Measurements from ENCODE around the gene DBNDD1. TPM values are rescaled to one million over a fixed set of nuclear protein-coding genes. Genes with fewer than 3 reads are reported as not detected.

Gene DBNDD1
- total and polyA plus RNA-seq, 2 donors (not counting 3 experiments of a cell fraction or from before 2014, with no cell fraction given) = 28.2 to 45.7 TPM

- no peaks in the 10 kb centered on the region for H3K36me3 ChIP-seq (ENCODE audit: control insufficient read depth in 2 of 2, extremely low read depth in 1 of 2, insufficient read depth in 2 of 2, low read length in 2 of 2)
- CTCF ChIA-PET = interaction anchor here (0.9 to 1.5 kb wide), 4 partner anchors 13 to 44 kb away, joined by 3 to 5 read pairs (median 4); no protein-coding TSS in a partner anchor
- peaks cover 8% of the 10 kb centered on the region for H3K79me2 ChIP-seq (ENCODE audit: control insufficient read depth, insufficient read depth, low read length)
- H3K27me3 ChIP-seq (ENCODE audit: control insufficient read depth in 2 of 2, insufficient read depth in 2 of 2, low read length in 2 of 2) = no peaks in the 10 kb centered on the region
- H3K9ac ChIP-seq (replicated peaks; ENCODE audit: extremely low read depth, insufficient read depth, low read length) = no peak overlapping the region
- intact Hi-C loops (cut with micrococcal nuclease) (loop anchor here (2.0 kb wide), 1 partner anchor 69 kb away; the partner anchor contains the start of gene DEF8), dilution Hi-C loops (cut with MboI; ENCODE audit: extremely low pct_ligation_motif_present, low sequenced_read_pairs) (no loop called here)
- peak overlapping the region; percentile 46 to 81 (median 66) for H3K4me3 ChIP-seq (replicated peaks in 1 of 3; ENCODE audit: insufficient read depth in 1 of 3, low read depth in 1 of 3, low read length in 3 of 3)
- TF ChIP-seq FOS (IDR thresholded peaks at IDR 0.05; ENCODE audit: borderline replicate concordance, insufficient read depth, low read length) (no peak), GATA2 (IDR thresholded peaks at IDR 0.05; ENCODE audit: insufficient read depth, insufficient read length, low read depth, low read length) (no peak), POLR2A (IDR thresholded peaks at IDR 0.05; ENCODE audit: low read depth, low read length) (no peak), MYC (IDR thresholded peaks at IDR 0.05; ENCODE audit: low read depth, low read length) (no peak), EZH2 (IDR thresholded peaks at IDR 0.05; ENCODE audit: borderline replicate concordance, low read depth, low read length, severe bottlenecking) (no peak)
- TF ChIP-seq, protein P1, sequence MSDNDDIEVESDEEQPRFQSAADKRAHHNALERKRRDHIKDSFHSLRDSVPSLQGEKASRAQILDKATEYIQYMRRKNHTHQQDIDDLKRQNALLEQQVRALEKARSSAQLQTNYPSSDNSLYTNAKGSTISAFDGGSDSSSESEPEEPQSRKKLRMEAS (IDR thresholded peaks at IDR 0.05; ENCODE audit: insufficient read depth, insufficient read length) = no peak
- FAIRE-seq (no peak), DNase-seq (ENCODE audit: low read depth, low spot score) (no peak)
- no peak overlapping the region for H3K27ac ChIP-seq (ENCODE audit: insufficient read depth, low read depth, low read length)
- POLR2A ChIA-PET = interaction anchor here (0.7 kb wide), 1 partner anchor 46 kb away, joined by 3 read pairs; no protein-coding TSS in a partner anchor
- H3K9me3 ChIP-seq (replicated peaks; ENCODE audit: control insufficient read depth, insufficient read depth, low read length) = no peaks in the 10 kb centered on the region
- BruUV-seq (replicated peaks) = no TSS peak
- H2AFZ ChIP-seq (ENCODE audit: low read depth, low read length) = no peak overlapping the region
- peak overlapping the region; percentile 10 for H3K4me2 ChIP-seq (ENCODE audit: insufficient read depth, low read length)
- no peaks in the 10 kb centered on the region for H3K9me1 ChIP-seq (replicated peaks; ENCODE audit: control insufficient read depth, extremely low read depth, insufficient read depth, low read length)
- H4K20me1 ChIP-seq (replicated peaks; ENCODE audit: control insufficient read depth, extremely low read depth, insufficient read depth, low read length) = no peaks in the 10 kb centered on the region
- peaks cover 37% of the 10 kb centered on the region for H3K4me1 ChIP-seq (ENCODE audit: control insufficient read depth, extremely low read depth, insufficient read depth, low read length)
Measured at GRCh38 chr16:90018297-90018651, 982 bp downstream of the DBNDD1 start.

DNA sequence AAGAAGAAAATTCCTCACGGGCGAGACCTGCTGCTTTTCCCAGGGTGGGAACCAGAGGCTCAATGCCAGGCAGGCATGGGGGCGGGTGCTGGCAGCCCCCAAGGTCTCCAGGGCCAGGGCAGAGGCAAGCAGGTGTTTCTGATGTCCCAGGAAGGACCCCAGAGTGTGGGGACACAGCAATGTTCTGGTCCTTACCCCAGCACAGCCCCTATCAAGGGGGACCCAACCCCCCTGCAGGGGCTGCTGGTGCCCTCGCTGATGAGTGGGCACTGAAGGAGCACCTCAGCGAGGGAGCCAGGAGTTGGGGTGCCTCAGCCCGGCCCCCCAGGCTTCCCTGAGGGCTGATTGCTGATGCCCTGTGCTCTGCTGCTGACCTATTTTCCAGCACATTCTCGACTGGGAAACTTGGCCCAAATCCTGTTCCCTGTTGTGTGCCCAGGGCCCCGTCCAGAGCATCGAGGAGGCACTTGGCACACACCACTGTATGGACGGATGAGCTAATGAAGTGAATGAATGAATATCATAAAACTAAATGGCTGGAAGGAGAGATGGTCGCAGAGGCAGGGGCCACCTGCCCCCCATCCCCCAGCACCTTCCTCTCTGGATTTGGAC, 2.8 kb downstream of the DBNDD1 start:
- Histone ChIP-seq H3K4me2 (ENCODE audit: insufficient read depth, low read length) (peak overlapping the region; percentile 39), H3K9me1 (replicated peaks; ENCODE audit: control insufficient read depth, extremely low read depth, insufficient read depth, low read length) (no peaks in the 10 kb centered on the region), H2AFZ (ENCODE audit: low read depth, low read length) (peak overlapping the region; percentile 63), H3K27me3 (ENCODE audit: control insufficient read depth in 2 of 2, insufficient read depth in 2 of 2, low read length in 2 of 2) (no peaks in the 10 kb centered on the region), H3K9me3 (replicated peaks; ENCODE audit: control insufficient read depth, insufficient read depth, low read length) (no peaks in the 10 kb centered on the region), H3K4me1 (ENCODE audit: control insufficient read depth, extremely low read depth, insufficient read depth, low read length) (peaks cover 29% of the 10 kb centered on the region), H3K36me3 (ENCODE audit: control insufficient read depth in 2 of 2, extremely low read depth in 1 of 2, insufficient read depth in 2 of 2, low read length in 2 of 2) (no peaks in the 10 kb centered on the region), H3K27ac (ENCODE audit: insufficient read depth, low read depth, low read length) (peak overlapping the region; percentile 87), H3K79me2 (ENCODE audit: control insufficient read depth, insufficient read depth, low read length) (peaks cover 5% of the 10 kb centered on the region), H3K9ac (replicated peaks; ENCODE audit: extremely low read depth, insufficient read depth, low read length) (peak overlapping the region; percentile 56), H4K20me1 (replicated peaks; ENCODE audit: control insufficient read depth, extremely low read depth, insufficient read depth, low read length) (no peaks in the 10 kb centered on the region), H3K4me3 (replicated peaks in 1 of 3; ENCODE audit: insufficient read depth in 1 of 3, low read depth in 1 of 3, low read length in 3 of 3) (no peak overlapping the region)
- TF ChIP-seq POLR2A (IDR thresholded peaks at IDR 0.05; ENCODE audit: low read depth, low read length) (no peak), MYC (IDR thresholded peaks at IDR 0.05; ENCODE audit: low read depth, low read length) (no peak), FOS (IDR thresholded peaks at IDR 0.05; ENCODE audit: borderline replicate concordance, insufficient read depth, low read length) (no peak), JUN (IDR thresholded peaks at IDR 0.05; ENCODE audit: borderline replicate concordance, insufficient read depth, insufficient read length, low read depth) (no peak), GATA2 (IDR thresholded peaks at IDR 0.05; ENCODE audit: insufficient read depth, insufficient read length, low read depth, low read length) (no peak), POLR2AphosphoS5 (IDR thresholded peaks at IDR 0.05; ENCODE audit: insufficient read depth, low read depth, low read length) (no peak), EZH2 (IDR thresholded peaks at IDR 0.05; ENCODE audit: borderline replicate concordance, low read depth, low read length, severe bottlenecking) (no peak)
- TF ChIP-seq, protein P1 (IDR thresholded peaks at IDR 0.05; ENCODE audit: insufficient read depth, insufficient read length) = no peak
- TF ChIP-seq, protein P2, sequence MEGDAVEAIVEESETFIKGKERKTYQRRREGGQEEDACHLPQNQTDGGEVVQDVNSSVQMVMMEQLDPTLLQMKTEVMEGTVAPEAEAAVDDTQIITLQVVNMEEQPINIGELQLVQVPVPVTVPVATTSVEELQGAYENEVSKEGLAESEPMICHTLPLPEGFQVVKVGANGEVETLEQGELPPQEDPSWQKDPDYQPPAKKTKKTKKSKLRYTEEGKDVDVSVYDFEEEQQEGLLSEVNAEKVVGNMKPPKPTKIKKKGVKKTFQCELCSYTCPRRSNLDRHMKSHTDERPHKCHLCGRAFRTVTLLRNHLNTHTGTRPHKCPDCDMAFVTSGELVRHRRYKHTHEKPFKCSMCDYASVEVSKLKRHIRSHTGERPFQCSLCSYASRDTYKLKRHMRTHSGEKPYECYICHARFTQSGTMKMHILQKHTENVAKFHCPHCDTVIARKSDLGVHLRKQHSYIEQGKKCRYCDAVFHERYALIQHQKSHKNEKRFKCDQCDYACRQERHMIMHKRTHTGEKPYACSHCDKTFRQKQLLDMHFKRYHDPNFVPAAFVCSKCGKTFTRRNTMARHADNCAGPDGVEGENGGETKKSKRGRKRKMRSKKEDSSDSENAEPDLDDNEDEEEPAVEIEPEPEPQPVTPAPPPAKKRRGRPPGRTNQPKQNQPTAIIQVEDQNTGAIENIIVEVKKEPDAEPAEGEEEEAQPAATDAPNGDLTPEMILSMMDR (IDR thresholded peaks at IDR 0.05; ENCODE audit: extremely low read depth in 1 of 2, insufficient read depth in 1 of 2, low read depth in 1 of 2, low read length in 2 of 2) = no peak
- no TSS peak for BruUV-seq (replicated peaks)
- POLR2A ChIA-PET = no interaction called here
- dilution Hi-C loops (cut with MboI; ENCODE audit: extremely low pct_ligation_motif_present, low sequenced_read_pairs) = no loop called here
- intact Hi-C loops (cut with micrococcal nuclease) = loop anchor here (2.0 kb wide), 1 partner anchor 44 kb away; no protein-coding TSS in a partner anchor
- FAIRE-seq (no peak), DNase-seq (ENCODE audit: low read depth, low spot score) (no peak)
- CTCF ChIA-PET = no interaction called here
